CD4-positive, alpha-beta T cell (primary cell): Measurements from ENCODE around the gene LRP1B. TPM values are rescaled to one million over a fixed set of nuclear protein-coding genes. Genes with fewer than 3 reads are reported as not detected.

ENCODE experiments used
- ATAC-seq: fragments of 200-7000 bp; cut with Tn5 transposase; one replicate; pipeline ENCODE4 v1.10.0; 2022; ENCODE audit warnings: mild to moderate bottlenecking; ENCODE audit not compliant: poor library complexity
- CTCF ChIA-PET: fragments of 350-600 bp; sonication (Branson Sonifier 250); formaldehyde crosslinking; loops from one replicate; lab custom pipeline; 2021; ENCODE audit warnings: antibody characterized with exemption, inconsistent platforms; lab: Charles Lee
- POLR2A ChIA-PET: fragments of 350-600 bp; sonication (Branson Sonifier 250); formaldehyde crosslinking; loops from one replicate; lab custom pipeline; 2021; ENCODE audit warnings: antibody characterized with exemption, inconsistent platforms; lab: Charles Lee
- DNase-seq, 14 experiments: peaks; one replicate each; pipeline ENCODE4 v3.0.0-alpha.2; 2013 to 2020; ENCODE audit warnings: mixed read lengths in 2 of 14
- H3K27ac ChIP-seq, 2 donors: one replicate each; pipeline versions ENCODE4 v1.5.1 to v1.7.0; 2013; ENCODE audit warnings: low read length in 2 of 2, low read depth in 1 of 2, mild to moderate bottlenecking in 1 of 2
- H3K27me3 ChIP-seq, 2 experiments: 1 replicate in 1 of 2; 2 replicates in 1 of 2; pipeline versions ENCODE4 v1.6.1 to v1.7.0; 2013; ENCODE audit warnings: low read length in 2 of 2, control low read depth in 1 of 2, mild to moderate bottlenecking in 1 of 2, moderate library complexity in 1 of 2; ENCODE audit not compliant: insufficient read depth in 2 of 2, control insufficient read depth in 1 of 2
- H3K36me3 ChIP-seq: one replicate; pipeline ENCODE4 v1.6.1; 2013; ENCODE audit warnings: low read length, control low read depth; ENCODE audit not compliant: insufficient read depth
- H3K4me1 ChIP-seq: one replicate; pipeline ENCODE4 v1.6.1; 2013; ENCODE audit warnings: low read length, control low read depth; ENCODE audit not compliant: insufficient read depth
- H3K4me3 ChIP-seq: one replicate; pipeline ENCODE4 v1.5.1; 2013; ENCODE audit warnings: mild to moderate bottlenecking, low read length, moderate library complexity
- H3K9me3 ChIP-seq, 2 experiments: 1 replicate in 1 of 2; 2 replicates in 1 of 2; pipeline versions ENCODE4 v1.6.1 to v1.7.0; 2013; ENCODE audit warnings: low read length in 2 of 2, mild to moderate bottlenecking in 2 of 2, control low read depth in 1 of 2, moderate library complexity in 1 of 2; ENCODE audit not compliant: control insufficient read depth in 1 of 2, insufficient read depth in 1 of 2
- H3K27ac Mint-ChIP-seq: one replicate; pipeline ENCODE4 v1.8.0; 2020; ENCODE audit warnings: mixed read lengths
- H3K27me3 Mint-ChIP-seq: one replicate; pipeline ENCODE4 v1.8.0; 2021; ENCODE audit warnings: mixed read lengths
- H3K36me3 Mint-ChIP-seq: one replicate; pipeline ENCODE4 v1.8.0; 2021; ENCODE audit warnings: low read depth, mixed read lengths
- H3K4me1 Mint-ChIP-seq: one replicate; pipeline ENCODE4 v1.8.0; 2021; ENCODE audit warnings: low read depth, mixed read lengths
- H3K4me3 Mint-ChIP-seq: one replicate; pipeline ENCODE4 v1.8.0; 2020; ENCODE audit warnings: mild to moderate bottlenecking, mixed read lengths
- H3K9me3 Mint-ChIP-seq: one replicate; pipeline ENCODE4 v1.8.0; 2020; ENCODE audit warnings: mixed read lengths
- intact Hi-C, 2 experiments: fragments of 100-400 bp; cut with DNase I in 1 of 2; cut with micrococcal nuclease in 1 of 2; formaldehyde crosslinking; loops; one replicate each; pipeline versions ENCODE4 v1.15.1 to v1.9.0; 2023 to 2025; cut with DNase I, micrococcal nuclease
- total RNA-seq, 174 experiments: library from RNA in 2 of 174; stranded (reverse) in 2 of 174; gene quantifications; one replicate each; pipeline ENCODE4 v1.2.3 and lab custom pipeline; 2021 to 2026
- TF ChIP-seq, protein P1 (sequence below): fragments of 200-600 bp; IDR thresholded peaks from one replicate; pipeline ENCODE4 v1.8.0; 2022; ENCODE audit warnings: antibody characterized with exemption, mild to moderate bottlenecking

The LRP1B gene
- total RNA-seq, 2 experiments from 2014 or later: not detected

DNA sequence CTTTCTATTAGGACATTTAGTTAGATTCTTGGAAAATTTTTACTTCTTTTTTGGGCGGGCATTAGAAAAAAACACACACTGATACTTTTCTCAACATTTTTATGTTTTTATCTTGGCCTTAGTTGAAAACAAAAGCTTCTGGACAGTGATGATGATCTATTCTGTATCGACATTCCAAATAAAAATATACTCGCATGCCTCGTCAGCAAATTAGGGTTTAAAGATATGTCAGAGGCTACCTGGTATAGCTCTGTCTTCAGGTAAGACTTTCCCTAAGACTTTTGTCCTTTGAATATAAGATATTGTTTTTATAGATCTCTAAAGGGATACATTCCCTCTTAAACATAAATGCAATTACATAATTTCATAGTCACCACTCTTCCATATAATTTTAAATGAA is 816.8 kb downstream of the LRP1B start:
- no peak overlapping the region for H3K27ac ChIP-seq
- ChIA-PET CTCF (no interaction called here), POLR2A (no interaction called here)
- no peak for ATAC-seq
- TF ChIP-seq, protein P1, sequence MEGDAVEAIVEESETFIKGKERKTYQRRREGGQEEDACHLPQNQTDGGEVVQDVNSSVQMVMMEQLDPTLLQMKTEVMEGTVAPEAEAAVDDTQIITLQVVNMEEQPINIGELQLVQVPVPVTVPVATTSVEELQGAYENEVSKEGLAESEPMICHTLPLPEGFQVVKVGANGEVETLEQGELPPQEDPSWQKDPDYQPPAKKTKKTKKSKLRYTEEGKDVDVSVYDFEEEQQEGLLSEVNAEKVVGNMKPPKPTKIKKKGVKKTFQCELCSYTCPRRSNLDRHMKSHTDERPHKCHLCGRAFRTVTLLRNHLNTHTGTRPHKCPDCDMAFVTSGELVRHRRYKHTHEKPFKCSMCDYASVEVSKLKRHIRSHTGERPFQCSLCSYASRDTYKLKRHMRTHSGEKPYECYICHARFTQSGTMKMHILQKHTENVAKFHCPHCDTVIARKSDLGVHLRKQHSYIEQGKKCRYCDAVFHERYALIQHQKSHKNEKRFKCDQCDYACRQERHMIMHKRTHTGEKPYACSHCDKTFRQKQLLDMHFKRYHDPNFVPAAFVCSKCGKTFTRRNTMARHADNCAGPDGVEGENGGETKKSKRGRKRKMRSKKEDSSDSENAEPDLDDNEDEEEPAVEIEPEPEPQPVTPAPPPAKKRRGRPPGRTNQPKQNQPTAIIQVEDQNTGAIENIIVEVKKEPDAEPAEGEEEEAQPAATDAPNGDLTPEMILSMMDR: no peak
- H3K27me3 ChIP-seq: no peaks in the 10 kb centered on the region
- no peaks in the 10 kb centered on the region for H3K36me3 ChIP-seq
- intact Hi-C loops: no loop called here
- no peaks in the 10 kb centered on the region for H3K36me3 Mint-ChIP-seq
- H3K27me3 Mint-ChIP-seq: no peaks in the 10 kb centered on the region
- H3K27ac Mint-ChIP-seq: no peak overlapping the region
- no peak overlapping the region for H3K4me3 Mint-ChIP-seq
- DNase-seq: no peak
- H3K9me3 ChIP-seq: peaks cover 0 to 7% of the 10 kb centered on the region in 2 experiments
- H3K4me1 Mint-ChIP-seq: no peaks in the 10 kb centered on the region
- H3K4me1 ChIP-seq: no peaks in the 10 kb centered on the region
- no peak overlapping the region for H3K4me3 ChIP-seq
- H3K9me3 Mint-ChIP-seq: peaks cover 4% of the 10 kb centered on the region

DNA sequence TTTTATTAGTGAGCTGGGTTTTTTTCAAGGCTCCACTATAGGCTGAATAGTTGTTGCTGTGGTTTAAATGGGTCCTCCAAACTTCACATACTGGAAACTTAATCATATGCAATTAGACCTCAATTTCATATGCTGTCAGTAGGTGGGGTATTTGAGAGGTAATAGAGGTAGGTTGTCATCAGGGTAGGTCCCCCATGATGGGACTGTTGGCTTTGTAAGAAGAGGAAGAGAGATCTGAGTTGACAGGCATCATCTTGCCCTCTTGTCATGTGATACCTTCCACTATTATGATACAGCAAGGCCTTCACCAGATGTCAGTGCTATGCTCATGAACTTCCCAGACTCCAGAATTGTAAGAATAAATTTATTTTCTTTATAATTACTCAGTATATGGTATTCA is 819.4 kb downstream of the LRP1B start:
- H3K9me3 Mint-ChIP-seq: peaks cover 4% of the 10 kb centered on the region
- no peaks in the 10 kb centered on the region for H3K27me3 ChIP-seq
- H3K36me3 Mint-ChIP-seq: no peaks in the 10 kb centered on the region
- ATAC-seq (no peak), DNase-seq (no peak)
- H3K36me3 ChIP-seq: no peaks in the 10 kb centered on the region
- no peak overlapping the region for H3K27ac ChIP-seq
- H3K4me1 ChIP-seq: no peaks in the 10 kb centered on the region
- POLR2A ChIA-PET: no interaction called here
- peaks cover 0 to 12% of the 10 kb centered on the region in 2 experiments for H3K9me3 ChIP-seq
- H3K27ac Mint-ChIP-seq: no peak overlapping the region
- TF ChIP-seq, protein P1: no peak
- H3K4me1 Mint-ChIP-seq: no peaks in the 10 kb centered on the region
- no peaks in the 10 kb centered on the region for H3K27me3 Mint-ChIP-seq
- intact Hi-C loops: no loop called here
- CTCF ChIA-PET: no interaction called here
- no peak overlapping the region for H3K4me3 Mint-ChIP-seq
- H3K4me3 ChIP-seq: no peak overlapping the region

DNA sequence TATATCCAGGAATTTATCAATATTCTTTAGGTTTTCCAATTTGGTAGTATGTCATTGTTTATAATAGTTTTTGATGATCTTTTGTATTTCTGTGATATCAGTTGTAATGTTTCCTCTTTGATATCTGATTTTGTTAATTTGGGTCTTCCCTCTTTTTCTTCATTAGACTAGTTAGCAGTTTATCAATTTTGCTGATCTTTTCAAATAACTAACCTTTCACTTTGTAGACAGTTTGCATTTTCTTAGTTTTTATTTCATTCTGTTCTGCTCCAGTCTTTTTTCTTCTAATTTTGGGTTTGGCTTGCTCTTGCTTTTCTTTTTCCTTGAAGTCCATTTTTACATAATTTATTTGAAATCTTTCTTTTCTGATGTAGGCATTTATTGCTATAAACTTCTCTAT is 824.4 kb downstream of the LRP1B start:
- Mint-ChIP-seq H3K4me3 (no peak overlapping the region), H3K9me3 (peaks cover 9% of the 10 kb centered on the region), H3K36me3 (no peaks in the 10 kb centered on the region), H3K4me1 (no peaks in the 10 kb centered on the region), H3K27ac (no peak overlapping the region), H3K27me3 (no peaks in the 10 kb centered on the region)
- Histone ChIP-seq H3K27me3 (no peaks in the 10 kb centered on the region), H3K27ac (no peak overlapping the region), H3K9me3 (peaks cover 0 to 5% of the 10 kb centered on the region in 2 experiments), H3K4me3 (no peak overlapping the region), H3K36me3 (no peaks in the 10 kb centered on the region), H3K4me1 (no peaks in the 10 kb centered on the region)
- TF ChIP-seq, protein P1: no peak
- intact Hi-C loops: no loop called here
- no peak for DNase-seq
- ChIA-PET POLR2A (no interaction called here), CTCF (no interaction called here)
- ATAC-seq: no peak
